Panc1 (cell line): Measurements from ENCODE around the gene DOK6. TPM values are rescaled to one million over a fixed set of nuclear protein-coding genes. Genes with fewer than 3 reads are reported as not detected.
"Not testable (repeated sequence)": the region's sequence is repeated elsewhere in the genome, so short reads cannot be mapped to it uniquely, and the experiment has no call there.

Experiments used
- ATAC-seq: fragments of 200-7000 bp; cut with Tn5 transposase; 2 replicates; pipeline ENCODE4 v1.9.1; 2020; ENCODE audit warnings: mild to moderate bottlenecking, moderate library complexity
- BruUV-seq: library from RNA; stranded (reverse); fragments of 400-500 nt; replicated peaks from 2 replicates; lab custom pipeline; 2021; lab: Mats Ljungman, UMichigan
- CTCF ChIA-PET: fragments of 300-600 bp; sonication (Branson Sonifier 250); formaldehyde crosslinking; loops from one replicate; lab custom pipeline; 2022; ENCODE audit warnings: antibody characterized with exemption; lab: Charles Lee
- POLR2A ChIA-PET: fragments of 300-600 bp; sonication (Branson Sonifier 250); formaldehyde crosslinking; loops from one replicate; lab custom pipeline; 2022; ENCODE audit warnings: antibody characterized with exemption; lab: Charles Lee
- DNase-seq: peaks from one replicate; pipeline ENCODE4 v3.0.0-alpha.2; 2010; ENCODE audit warnings: low read depth, low spot score
- H3K27ac ChIP-seq: 2 replicates; pipeline ENCODE4 v1.5.1; 2011; ENCODE audit warnings: mild to moderate bottlenecking, low read length, inconsistent platforms
- H3K27me3 ChIP-seq: fragments of 200-500 bp; sonication (Bioruptor generic); 2 replicates; pipeline ENCODE4 v1.6.0; 2014; ENCODE audit warnings: low read length, inconsistent platforms; ENCODE audit not compliant: control insufficient read depth, insufficient read depth
- H3K36me3 ChIP-seq: fragments of 200-500 bp; sonication (Bioruptor generic); 2 replicates; pipeline ENCODE4 v1.5.1; 2014; ENCODE audit warnings: inconsistent platforms, mild to moderate bottlenecking, low read length, moderate library complexity; ENCODE audit not compliant: control insufficient read depth, insufficient read depth
- H3K4me1 ChIP-seq: 2 replicates; pipeline ENCODE4 v1.5.1; 2011; ENCODE audit warnings: inconsistent platforms, mild to moderate bottlenecking, low read length, moderate library complexity; ENCODE audit not compliant: control insufficient read depth, insufficient read depth
- H3K4me3 ChIP-seq, 2 experiments: 2 replicates each; pipeline ENCODE4 v1.5.1; 2011 to 2012; ENCODE audit warnings: low read depth in 2 of 2, low read length in 2 of 2, mild to moderate bottlenecking in 2 of 2, inconsistent platforms in 1 of 2, moderate library complexity in 1 of 2
- H3K9me3 ChIP-seq: fragments of 200-500 bp; sonication (Bioruptor generic); 2 replicates; pipeline ENCODE4 v1.5.1; 2014; ENCODE audit warnings: low read depth, mild to moderate bottlenecking, inconsistent platforms, low read length, moderate library complexity; ENCODE audit not compliant: control insufficient read depth, insufficient read depth
- POLR2AphosphoS5 ChIP-seq: IDR thresholded peaks from 2 replicates; pipeline ENCODE4 v1.6.1; 2012; ENCODE audit warnings: mild to moderate bottlenecking, low read depth, low read length, moderate library complexity
- SIN3A ChIP-seq: IDR thresholded peaks from 2 replicates; pipeline ENCODE4 v1.6.1; 2012; ENCODE audit warnings: low read depth, mild to moderate bottlenecking, low read length, moderate library complexity, borderline replicate concordance; ENCODE audit not compliant: insufficient read depth
- TCF7L2 ChIP-seq: IDR thresholded peaks from 2 replicates; pipeline ENCODE4 v1.6.1; 2011; ENCODE audit warnings: mild to moderate bottlenecking, low read depth, low read length, inconsistent platforms
- in situ Hi-C: cut with HindIII; loops from 2 replicates; pipeline ENCODE4 v1.10.0; 2016; ENCODE audit warnings: low sequenced_read_pairs, low pct_unique_long_range_greater_than_20kb
- intact Hi-C: fragments of 100-400 bp; cut with micrococcal nuclease; formaldehyde crosslinking; loops from one replicate; pipeline ENCODE4 v1.10.0; 2022; ENCODE audit not compliant: unreplicated experiment
- total RNA-seq: library from RNA; stranded (reverse); gene quantifications from one replicate; pipeline ENCODE4 v1.2.1, GENCODE V29; 2021; ENCODE audit not compliant: unreplicated experiment
- TF ChIP-seq, protein P1 (sequence below): fragments of 450-650 bp; IDR thresholded peaks from 2 replicates; pipeline ENCODE4 v1.5.1; 2017; ENCODE audit warnings: mild to moderate bottlenecking
- TF ChIP-seq, protein P2 (sequence below), 2 experiments: IDR thresholded peaks; 2 replicates each; pipeline ENCODE4 v1.6.1; 2011 to 2012; ENCODE audit warnings: low read depth in 2 of 2, control low read depth in 1 of 2, low read length in 1 of 2, mild to moderate bottlenecking in 1 of 2, moderate library complexity in 1 of 2; ENCODE audit not compliant: insufficient read depth in 1 of 2

DOK6 gene
- total RNA-seq, 1 experiment from 2014 or later = not detected

DNA sequence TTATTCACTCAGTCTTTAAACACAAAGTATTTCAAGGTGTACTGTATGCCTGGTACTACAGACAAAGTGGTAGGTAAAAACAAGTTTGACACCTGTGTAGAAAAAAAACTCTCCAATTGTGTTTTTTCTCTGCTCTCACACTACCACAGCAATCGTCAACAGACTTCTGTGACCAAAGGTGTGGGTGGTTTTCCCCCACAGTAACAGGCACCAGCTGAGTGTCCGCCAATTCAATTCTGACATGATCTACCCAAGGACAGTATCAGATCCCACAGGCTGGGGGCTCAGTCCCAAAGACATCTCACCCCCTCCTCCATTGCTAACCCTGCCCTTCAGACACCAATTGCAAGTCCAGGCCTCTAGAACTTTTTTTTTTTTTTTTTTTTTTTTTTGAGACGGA, 475.8 kb downstream of the DOK6 start:
- ChIA-PET POLR2A (no interaction called here), CTCF (no interaction called here)
- ATAC-seq = no peak
- H3K27ac ChIP-seq = no peak overlapping the region
- no peak overlapping the region for H3K4me3 ChIP-seq
- in situ Hi-C loops = no loop called here
- no peaks in the 10 kb centered on the region for H3K9me3 ChIP-seq
- no peak for DNase-seq
- intact Hi-C loops = no loop called here
- H3K4me1 ChIP-seq = no peaks in the 10 kb centered on the region
- BruUV-seq = no TSS peak
- no peaks in the 10 kb centered on the region for H3K36me3 ChIP-seq
- TF ChIP-seq SIN3A = no peak
- H3K27me3 ChIP-seq = no peaks in the 10 kb centered on the region

DNA sequence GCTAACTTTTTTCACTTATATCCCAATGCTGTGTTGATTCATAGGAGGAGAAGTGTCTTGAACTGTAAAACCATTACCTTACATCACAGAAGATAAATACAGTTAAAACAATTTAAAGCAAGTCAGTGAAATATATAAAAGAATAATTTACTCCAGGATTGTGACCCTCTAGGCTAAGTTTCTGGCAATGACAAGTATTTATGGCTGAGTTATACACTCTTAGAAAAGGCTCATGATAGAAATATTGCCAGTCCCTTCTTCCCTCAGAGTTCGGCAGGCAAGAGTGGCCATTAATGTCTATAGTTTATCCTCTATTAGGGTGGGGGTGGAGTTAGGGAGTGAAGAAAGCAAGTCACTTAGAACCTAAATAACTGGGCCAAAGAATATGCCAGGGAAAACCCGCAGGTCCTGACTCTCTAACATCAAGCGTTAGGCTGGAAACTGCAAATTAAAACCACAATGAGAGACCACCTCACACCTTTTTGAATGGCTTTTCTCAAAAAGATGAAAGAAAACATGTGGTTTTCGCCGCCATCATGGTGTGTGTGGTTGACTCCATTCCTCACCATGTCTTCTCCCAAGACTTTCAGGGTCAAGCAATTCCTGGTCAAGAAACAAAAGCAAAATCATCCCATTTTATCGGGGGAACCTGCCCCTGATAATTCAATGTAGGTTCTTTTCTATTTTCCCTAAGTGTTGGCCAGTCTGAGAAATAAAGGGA, 477.7 kb downstream of the DOK6 start:
- H3K9me3 ChIP-seq = no peaks in the 10 kb centered on the region
- DNase-seq = no peak
- intact Hi-C loops (no loop called here), in situ Hi-C loops (no loop called here)
- no peaks in the 10 kb centered on the region for H3K4me1 ChIP-seq
- ChIA-PET CTCF (no interaction called here), POLR2A (no interaction called here)
- H3K27me3 ChIP-seq = no peaks in the 10 kb centered on the region
- no peak for ATAC-seq
- TF ChIP-seq TCF7L2 (no peak), SIN3A (no peak), POLR2AphosphoS5 (no peak)
- TF ChIP-seq, protein P1, sequence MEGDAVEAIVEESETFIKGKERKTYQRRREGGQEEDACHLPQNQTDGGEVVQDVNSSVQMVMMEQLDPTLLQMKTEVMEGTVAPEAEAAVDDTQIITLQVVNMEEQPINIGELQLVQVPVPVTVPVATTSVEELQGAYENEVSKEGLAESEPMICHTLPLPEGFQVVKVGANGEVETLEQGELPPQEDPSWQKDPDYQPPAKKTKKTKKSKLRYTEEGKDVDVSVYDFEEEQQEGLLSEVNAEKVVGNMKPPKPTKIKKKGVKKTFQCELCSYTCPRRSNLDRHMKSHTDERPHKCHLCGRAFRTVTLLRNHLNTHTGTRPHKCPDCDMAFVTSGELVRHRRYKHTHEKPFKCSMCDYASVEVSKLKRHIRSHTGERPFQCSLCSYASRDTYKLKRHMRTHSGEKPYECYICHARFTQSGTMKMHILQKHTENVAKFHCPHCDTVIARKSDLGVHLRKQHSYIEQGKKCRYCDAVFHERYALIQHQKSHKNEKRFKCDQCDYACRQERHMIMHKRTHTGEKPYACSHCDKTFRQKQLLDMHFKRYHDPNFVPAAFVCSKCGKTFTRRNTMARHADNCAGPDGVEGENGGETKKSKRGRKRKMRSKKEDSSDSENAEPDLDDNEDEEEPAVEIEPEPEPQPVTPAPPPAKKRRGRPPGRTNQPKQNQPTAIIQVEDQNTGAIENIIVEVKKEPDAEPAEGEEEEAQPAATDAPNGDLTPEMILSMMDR = no peak
- TF ChIP-seq, protein P2, sequence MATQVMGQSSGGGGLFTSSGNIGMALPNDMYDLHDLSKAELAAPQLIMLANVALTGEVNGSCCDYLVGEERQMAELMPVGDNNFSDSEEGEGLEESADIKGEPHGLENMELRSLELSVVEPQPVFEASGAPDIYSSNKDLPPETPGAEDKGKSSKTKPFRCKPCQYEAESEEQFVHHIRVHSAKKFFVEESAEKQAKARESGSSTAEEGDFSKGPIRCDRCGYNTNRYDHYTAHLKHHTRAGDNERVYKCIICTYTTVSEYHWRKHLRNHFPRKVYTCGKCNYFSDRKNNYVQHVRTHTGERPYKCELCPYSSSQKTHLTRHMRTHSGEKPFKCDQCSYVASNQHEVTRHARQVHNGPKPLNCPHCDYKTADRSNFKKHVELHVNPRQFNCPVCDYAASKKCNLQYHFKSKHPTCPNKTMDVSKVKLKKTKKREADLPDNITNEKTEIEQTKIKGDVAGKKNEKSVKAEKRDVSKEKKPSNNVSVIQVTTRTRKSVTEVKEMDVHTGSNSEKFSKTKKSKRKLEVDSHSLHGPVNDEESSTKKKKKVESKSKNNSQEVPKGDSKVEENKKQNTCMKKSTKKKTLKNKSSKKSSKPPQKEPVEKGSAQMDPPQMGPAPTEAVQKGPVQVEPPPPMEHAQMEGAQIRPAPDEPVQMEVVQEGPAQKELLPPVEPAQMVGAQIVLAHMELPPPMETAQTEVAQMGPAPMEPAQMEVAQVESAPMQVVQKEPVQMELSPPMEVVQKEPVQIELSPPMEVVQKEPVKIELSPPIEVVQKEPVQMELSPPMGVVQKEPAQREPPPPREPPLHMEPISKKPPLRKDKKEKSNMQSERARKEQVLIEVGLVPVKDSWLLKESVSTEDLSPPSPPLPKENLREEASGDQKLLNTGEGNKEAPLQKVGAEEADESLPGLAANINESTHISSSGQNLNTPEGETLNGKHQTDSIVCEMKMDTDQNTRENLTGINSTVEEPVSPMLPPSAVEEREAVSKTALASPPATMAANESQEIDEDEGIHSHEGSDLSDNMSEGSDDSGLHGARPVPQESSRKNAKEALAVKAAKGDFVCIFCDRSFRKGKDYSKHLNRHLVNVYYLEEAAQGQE (IDR thresholded peaks at IDR 0.05; ENCODE audit: insufficient read depth in 1 of 2, low read depth in 2 of 2, low read length in 1 of 2) = no peak
- H3K36me3 ChIP-seq = no peaks in the 10 kb centered on the region
- no peak overlapping the region for H3K4me3 ChIP-seq
- no TSS peak for BruUV-seq
- no peak overlapping the region for H3K27ac ChIP-seq

DNA sequence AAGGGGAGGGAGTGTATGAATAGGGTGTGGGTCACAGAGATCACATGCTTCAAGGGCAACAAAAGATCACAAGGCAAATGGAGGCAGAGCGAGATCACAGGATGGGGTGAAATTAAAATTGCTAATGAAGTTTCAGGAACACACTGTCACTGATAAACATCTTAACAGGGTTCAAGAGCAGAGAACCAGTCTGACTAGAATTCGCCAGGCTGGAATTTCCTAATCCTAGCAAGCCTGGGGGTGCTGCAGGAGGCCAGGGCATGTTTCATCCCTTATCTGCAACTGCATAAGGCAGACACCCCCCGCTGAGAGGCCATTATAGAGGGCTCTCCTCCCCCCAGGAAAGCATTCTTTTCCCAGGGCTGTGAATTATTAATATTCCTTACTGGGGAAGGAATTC, 478.4 kb downstream of the DOK6 start:
- in situ Hi-C loops, POLR2A ChIA-PET, BruUV-seq, H3K27ac ChIP-seq, H3K4me1 ChIP-seq, H3K36me3 ChIP-seq, H3K9me3 ChIP-seq, ATAC-seq, intact Hi-C loops, CTCF ChIA-PET, H3K27me3 ChIP-seq, DNase-seq, H3K4me3 ChIP-seq: not testable (repeated sequence)
